GM23338 (cell line): Measurements from ENCODE around the gene NPHS2. TPM values are rescaled to one million over a fixed set of nuclear protein-coding genes. Genes with fewer than 3 reads are reported as not detected.

Experiments used
- ATAC-seq: fragments of 200-7000 bp; cut with Tn5 transposase; 3 replicates; pipeline ENCODE4 v1.9.1; 2020
- DNase-seq: peaks from one replicate; pipeline ENCODE4 v3.0.0-alpha.2; 2015; ENCODE audit warnings: low spot score
- H2AFZ ChIP-seq: fragments of 200-600 bp; sonication (generic); 2 replicates; pipeline ENCODE4 v1.8.0; 2016; ENCODE audit warnings: antibody characterized with exemption, mild to moderate bottlenecking, moderate library complexity
- H3F3A ChIP-seq: fragments of 200-600 bp; sonication (generic); replicated peaks from 2 replicates; pipeline ENCODE4 v1.8.0; 2017; ENCODE audit warnings: antibody characterized with exemption, mixed run types, low read depth
- H3K27ac ChIP-seq: fragments of 200-600 bp; sonication (generic); 2 replicates; pipeline ENCODE4 v1.6.1; 2016; ENCODE audit warnings: low read depth
- H3K27me3 ChIP-seq: fragments of 200-600 bp; sonication (generic); 2 replicates; pipeline ENCODE4 v1.8.0; 2016; ENCODE audit warnings: mild to moderate bottlenecking, mixed run types, moderate library complexity; ENCODE audit not compliant: insufficient read depth
- H3K36me3 ChIP-seq: fragments of 200-600 bp; sonication (generic); 2 replicates; pipeline ENCODE4 v1.8.0; 2016; ENCODE audit warnings: mild to moderate bottlenecking; ENCODE audit not compliant: insufficient read depth
- H3K4me1 ChIP-seq: fragments of 200-600 bp; sonication (generic); 2 replicates; pipeline ENCODE4 v1.8.0; 2016; ENCODE audit warnings: mild to moderate bottlenecking, moderate library complexity; ENCODE audit not compliant: insufficient read depth
- H3K4me2 ChIP-seq: fragments of 200-600 bp; sonication (generic); 2 replicates; pipeline ENCODE4 v1.7.1; 2017; ENCODE audit warnings: mixed run types
- H3K4me3 ChIP-seq: fragments of 200-600 bp; sonication (generic); 2 replicates; pipeline ENCODE4 v1.6.1; 2016; ENCODE audit warnings: mixed run types
- H3K79me2 ChIP-seq: fragments of 200-600 bp; sonication (generic); replicated peaks from 2 replicates; pipeline ENCODE4 v1.8.0; 2017; ENCODE audit warnings: mild to moderate bottlenecking; ENCODE audit not compliant: insufficient read depth
- H3K9me2 ChIP-seq: fragments of 200-600 bp; sonication (generic); 2 replicates; pipeline ENCODE4 v1.8.0; 2017; ENCODE audit not compliant: insufficient read depth
- H4K20me1 ChIP-seq: fragments of 200-600 bp; sonication (generic); replicated peaks from 2 replicates; pipeline ENCODE4 v1.8.0; 2017; ENCODE audit warnings: mild to moderate bottlenecking; ENCODE audit not compliant: insufficient read depth
- H3K27ac Mint-ChIP-seq: 2 replicates; pipeline ENCODE4 v1.8.0; 2020; ENCODE audit warnings: inconsistent platforms, mild to moderate bottlenecking, moderate library complexity, mixed read lengths
- H3K27me3 Mint-ChIP-seq: 3 replicates; pipeline ENCODE4 v1.8.0; 2022; ENCODE audit warnings: low read depth, mild to moderate bottlenecking, moderate library complexity, mixed read lengths, inconsistent platforms; ENCODE audit not compliant: insufficient read depth, poor library complexity
- H3K36me3 Mint-ChIP-seq: 3 replicates; pipeline ENCODE4 v1.8.0; 2021; ENCODE audit warnings: low read depth, mild to moderate bottlenecking, inconsistent platforms, moderate library complexity, mixed read lengths
- H3K4me1 Mint-ChIP-seq: 3 replicates; pipeline ENCODE4 v1.8.0; 2020; ENCODE audit warnings: mild to moderate bottlenecking, inconsistent platforms, mixed read lengths
- H3K4me3 Mint-ChIP-seq: 3 replicates; pipeline ENCODE4 v1.8.0; 2021; ENCODE audit warnings: moderate library complexity, mild to moderate bottlenecking, inconsistent platforms, mixed read lengths
- H3K9me3 Mint-ChIP-seq: 3 replicates; pipeline ENCODE4 v1.8.0; 2020; ENCODE audit warnings: moderate library complexity, mild to moderate bottlenecking, inconsistent platforms, mixed read lengths
- CTCF ChIP-seq, 2 experiments: fragments of 200-600 bp in 1 of 2; sonication (generic) in 1 of 2; conservative IDR thresholded peaks; 2 replicates each; pipeline versions ENCODE4 v1.5.1 to v1.6.1; 2016 to 2017; ENCODE audit warnings: antibody characterized with exemption in 2 of 2, low read depth in 2 of 2, mild to moderate bottlenecking in 2 of 2, moderate library complexity in 1 of 2
- ETS1 ChIP-seq: IDR thresholded peaks from 2 replicates; pipeline ENCODE4 v1.6.1; 2016; ENCODE audit warnings: antibody characterized with exemption
- EZH2 ChIP-seq: fragments of 200-600 bp; sonication (generic); IDR thresholded peaks from one replicate; pipeline ENCODE4 v1.8.0; 2017; ENCODE audit warnings: antibody characterized with exemption, mild to moderate bottlenecking, low read depth; ENCODE audit not compliant: unreplicated experiment
- JUNB ChIP-seq: IDR thresholded peaks from one replicate; pipeline ENCODE4 v1.6.1; 2016; ENCODE audit warnings: antibody characterized with exemption; ENCODE audit not compliant: unreplicated experiment
- REST ChIP-seq: IDR thresholded peaks from one replicate; pipeline ENCODE4 v1.6.1; 2018; ENCODE audit warnings: antibody characterized with exemption; ENCODE audit not compliant: unreplicated experiment
- STAT1 ChIP-seq: IDR thresholded peaks from one replicate; pipeline ENCODE4 v1.6.1; 2016; ENCODE audit warnings: antibody characterized with exemption; ENCODE audit not compliant: unreplicated experiment
- ZNF114 ChIP-seq: fragments of 250-450 bp; sonication (Bioruptor Pico); IDR thresholded peaks from 2 replicates; pipeline ENCODE4 v1.5.0; 2020; ENCODE audit warnings: mild to moderate bottlenecking, moderate library complexity
- ZNF331 ChIP-seq: fragments of 250-450 bp; sonication (Bioruptor Pico); IDR thresholded peaks from 2 replicates; pipeline ENCODE4 v1.5.0; 2020; ENCODE audit warnings: low read depth, mild to moderate bottlenecking, moderate library complexity
- ZNF462 ChIP-seq: fragments of 250-450 bp; sonication (Bioruptor Pico); IDR thresholded peaks from 2 replicates; pipeline ENCODE4 v1.5.0; 2020; ENCODE audit warnings: mild to moderate bottlenecking, moderate library complexity
- polyA plus RNA-seq: library from polyadenylated mRNA; unstranded; fragments of >200 nt; fragmentation: Nextera tagmentation; extraction: Ambion mirVana; gene quantifications from 2 replicates; pipeline ENCODE4 v1.2.1, GENCODE V29; 2016
- total RNA-seq: library from RNA; depleted of rRNA; stranded (reverse); fragments of >200 nt; shearing (Covaris generic); gene quantifications from 2 replicates; pipeline ENCODE4 v1.2.3, GENCODE V29; 2014

The NPHS2 gene
- total and polyA plus RNA-seq, 2 experiments from 2014 or later, result not detected

GRCh38 chr1:179547021-179547535 is 28.7 kb downstream of the NPHS2 start (continued):
- no peak for TF ChIP-seq ETS1
- TF ChIP-seq ZNF331, result no peak
- TF ChIP-seq STAT1, result no peak
- TF ChIP-seq JUNB, result no peak
- no peak for TF ChIP-seq CTCF (conservative IDR thresholded peaks at IDR 0.05; ENCODE audit: low read depth in 2 of 2)
- TF ChIP-seq ZNF114, result no peak
- no peak for TF ChIP-seq REST
- TF ChIP-seq EZH2, result no peak

GRCh38 chr1:179545321-179545720 is 30.4 kb downstream of the NPHS2 start:
- ATAC-seq (no peak), DNase-seq (no peak)
- Histone ChIP-seq H3K9me2 (no peaks in the 10 kb centered on the region; the same call in 1 of the 2 replicates), H2AFZ (no peak overlapping the region), H3K4me2 (no peak overlapping the region), H3K36me3 (no peaks in the 10 kb centered on the region), H3F3A (no peaks in the 10 kb centered on the region), H3K27me3 (no peaks in the 10 kb centered on the region), H4K20me1 (no peaks in the 10 kb centered on the region), H3K4me1 (no peaks in the 10 kb centered on the region), H3K27ac (no peak overlapping the region), H3K4me3 (no peak overlapping the region), H3K79me2 (no peaks in the 10 kb centered on the region)
- peaks cover 3% of the 10 kb centered on the region for H3K27me3 Mint-ChIP-seq
- peaks cover 12% of the 10 kb centered on the region for H3K36me3 Mint-ChIP-seq
- peaks cover 17% of the 10 kb centered on the region for H3K9me3 Mint-ChIP-seq
- H3K27ac Mint-ChIP-seq, result no peak overlapping the region
- no peak overlapping the region for H3K4me3 Mint-ChIP-seq
- peaks cover 6% of the 10 kb centered on the region; the same call in 2 of the 3 replicates for H3K4me1 Mint-ChIP-seq
- TF ChIP-seq ZNF462 (CRISPR knock-in tag), result no peak
- TF ChIP-seq ZNF331, result no peak
